Gastrocnemius medialis (tissue), 4 donors: Measurements from ENCODE around the gene RARRES2.
"Not testable (repeated sequence)": the region's sequence is repeated elsewhere in the genome, so short reads cannot be mapped to it uniquely, and the experiment has no call there.

Experiments
- CTCF ChIP-seq, 5 experiments: fragments of 450-650 bp in 3 of 5; fragments of 200-600 bp in 2 of 5; sonication (generic) in 2 of 5; IDR thresholded peaks in 4 of 5; conservative IDR thresholded peaks in 1 of 5; 1 replicate in 4 of 5; 2 replicates in 1 of 5; pipeline ENCODE4 v1.5.1; 2016 to 2019; ENCODE audit warnings: antibody characterized with exemption in 5 of 5, mild to moderate bottlenecking in 3 of 5, moderate library complexity in 3 of 5
- POLR2A ChIP-seq, 2 donors: fragments of 450-650 bp; IDR thresholded peaks; one replicate each; pipeline ENCODE4 v1.6.1; 2017; ENCODE audit warnings: antibody characterized with exemption in 2 of 2, mild to moderate bottlenecking in 2 of 2, moderate library complexity in 2 of 2

- TF ChIP-seq CTCF (IDR thresholded peaks at IDR 0.05 in 4 of 5, conservative IDR thresholded peaks at IDR 0.05 in 1 of 5); POLR2A (IDR thresholded peaks at IDR 0.05): not testable (repeated sequence)
These were observed 51.1 kb downstream of the RARRES2 start for GRCh38 chr7:150290317-150290716.
